ENCODE results near the gene MAST4. TPM values are rescaled to one million over a fixed set of nuclear protein-coding genes. Genes with fewer than 3 reads are reported as not detected.

MAST4 gene
- total RNA-seq, 2 donors from 2014 or later = 15.9 to 53.1 TPM

GRCh38 chr5:66615894-66616293 is 19.7 kb downstream of the MAST4 start:
- no peak for ATAC-seq
- Mint-ChIP-seq H3K4me1 (ENCODE audit: low read depth in 2 of 2) (peaks cover 14 to 21% of the 10 kb centered on the region in 2 donors), H3K4me3 (no peak overlapping the region), H3K36me3 (no peaks in the 10 kb centered on the region), H3K27me3 (peaks cover 5 to 23% of the 10 kb centered on the region in 2 donors), H3K9me3 (no peaks in the 10 kb centered on the region), H3K27ac (no peak overlapping the region)
- no peak for DNase-seq (ENCODE audit: low spot score)

- Mint-ChIP-seq H3K27ac (peak overlapping the region; percentile 24 to 59), H3K4me3 (no peak overlapping the region), H3K27me3 (peaks cover 2 to 18% of the 10 kb centered on the region in 2 donors), H3K4me1 (ENCODE audit: low read depth in 2 of 2) (peaks cover 14 to 24% of the 10 kb centered on the region in 2 donors), H3K9me3 (no peaks in the 10 kb centered on the region), H3K36me3 (no peaks in the 10 kb centered on the region)
- ATAC-seq = no peak
- DNase-seq (ENCODE audit: low spot score) = no peak
These were observed 20.5 kb downstream of the MAST4 start for GRCh38 chr5:66616520-66617225.

GRCh38 chr5:66617226-66617861 is 21.2 kb downstream of the MAST4 start:
- peak overlapping the region; percentile 24 to 59 for H3K27ac Mint-ChIP-seq
- H3K4me1 Mint-ChIP-seq (ENCODE audit: low read depth in 2 of 2) = peaks cover 14 to 24% of the 10 kb centered on the region in 2 donors
- no peak for DNase-seq (ENCODE audit: low spot score)
- peaks cover 3% of the 10 kb centered on the region for H3K9me3 Mint-ChIP-seq
- peak overlapping the region; percentile 13 for H3K4me3 Mint-ChIP-seq
- H3K27me3 Mint-ChIP-seq = peaks cover 3 to 20% of the 10 kb centered on the region in 2 donors
- peak; percentile 62 to 68 for ATAC-seq
- peaks cover 6% of the 10 kb centered on the region for H3K36me3 Mint-ChIP-seq

- Mint-ChIP-seq H3K27ac (no peak overlapping the region), H3K4me1 (ENCODE audit: low read depth in 2 of 2) (peaks cover 14 to 24% of the 10 kb centered on the region in 2 donors), H3K4me3 (peak overlapping the region; percentile 5), H3K9me3 (peaks cover 3% of the 10 kb centered on the region), H3K27me3 (peaks cover 3 to 21% of the 10 kb centered on the region in 2 donors), H3K36me3 (peaks cover 6% of the 10 kb centered on the region)
- DNase-seq (ENCODE audit: low spot score) = no peak
- ATAC-seq = no peak
These were observed 22.0 kb downstream of the MAST4 start for GRCh38 chr5:66617991-66618768.

- Mint-ChIP-seq H3K9me3 (peaks cover 3% of the 10 kb centered on the region), H3K4me1 (ENCODE audit: low read depth in 2 of 2) (peaks cover 14 to 24% of the 10 kb centered on the region in 2 donors), H3K36me3 (peaks cover 6% of the 10 kb centered on the region), H3K4me3 (peak overlapping the region; percentile 15), H3K27ac (peak overlapping the region in 1 of 2 donors; percentile 34), H3K27me3 (peaks cover 3 to 23% of the 10 kb centered on the region in 2 donors)
- DNase-seq (ENCODE audit: low spot score) (no peak), ATAC-seq (no peak)
These were observed 24.5 kb downstream of the MAST4 start for GRCh38 chr5:66620711-66621110.

GRCh38 chr5:66621146-66621545 is 25.0 kb downstream of the MAST4 start:
- ATAC-seq (no peak), DNase-seq (ENCODE audit: low spot score) (no peak)
- H3K27ac Mint-ChIP-seq = peak overlapping the region in 1 of 2 donors; percentile 34
- peaks cover 14 to 24% of the 10 kb centered on the region in 2 donors for H3K4me1 Mint-ChIP-seq (ENCODE audit: low read depth in 2 of 2)
- H3K9me3 Mint-ChIP-seq = peaks cover 3% of the 10 kb centered on the region
- peaks cover 6% of the 10 kb centered on the region for H3K36me3 Mint-ChIP-seq
- H3K27me3 Mint-ChIP-seq = peaks cover 3 to 23% of the 10 kb centered on the region in 2 donors
- H3K4me3 Mint-ChIP-seq = peak overlapping the region; percentile 15

GRCh38 chr5:66621736-66622135 is 25.5 kb downstream of the MAST4 start:
- Mint-ChIP-seq H3K4me3 (no peak overlapping the region), H3K4me1 (ENCODE audit: low read depth in 2 of 2) (peaks cover 11 to 22% of the 10 kb centered on the region in 2 donors), H3K27ac (no peak overlapping the region), H3K36me3 (peaks cover 6% of the 10 kb centered on the region), H3K27me3 (peaks cover 3 to 23% of the 10 kb centered on the region in 2 donors), H3K9me3 (peaks cover 3% of the 10 kb centered on the region)
- DNase-seq (ENCODE audit: low spot score) (no peak), ATAC-seq (peak in 1 of 2 donors; percentile 4)

- no peak overlapping the region for H3K4me3 Mint-ChIP-seq
- no peaks in the 10 kb centered on the region for H3K4me1 Mint-ChIP-seq (ENCODE audit: low read depth in 2 of 2)
- ATAC-seq (no peak), DNase-seq (ENCODE audit: low spot score) (no peak)
- no peaks in the 10 kb centered on the region for H3K9me3 Mint-ChIP-seq
- H3K36me3 Mint-ChIP-seq = no peaks in the 10 kb centered on the region
- H3K27me3 Mint-ChIP-seq = peaks cover 2 to 8% of the 10 kb centered on the region in 2 donors
- no peak overlapping the region for H3K27ac Mint-ChIP-seq
These were observed 32.4 kb downstream of the MAST4 start for GRCh38 chr5:66628561-66628960.

- Mint-ChIP-seq H3K9me3 (no peaks in the 10 kb centered on the region), H3K36me3 (no peaks in the 10 kb centered on the region), H3K27me3 (peaks cover 2 to 5% of the 10 kb centered on the region in 2 donors), H3K4me1 (ENCODE audit: low read depth in 2 of 2) (no peaks in the 10 kb centered on the region), H3K4me3 (no peak overlapping the region), H3K27ac (no peak overlapping the region)
- DNase-seq (ENCODE audit: low spot score) (no peak), ATAC-seq (no peak)
These were observed 33.3 kb downstream of the MAST4 start for GRCh38 chr5:66629446-66629845.

- H3K4me3 Mint-ChIP-seq = no peak overlapping the region
- no peak overlapping the region for H3K27ac Mint-ChIP-seq
- ATAC-seq (peak in 1 of 2 donors; percentile 40), DNase-seq (ENCODE audit: low spot score) (no peak)
- no peaks in the 10 kb centered on the region for H3K9me3 Mint-ChIP-seq
- H3K4me1 Mint-ChIP-seq (ENCODE audit: low read depth in 2 of 2) = peaks cover 0 to 2% of the 10 kb centered on the region in 2 donors
- peaks cover 0 to 3% of the 10 kb centered on the region in 2 donors for H3K27me3 Mint-ChIP-seq
- no peaks in the 10 kb centered on the region for H3K36me3 Mint-ChIP-seq
These were observed 37.6 kb downstream of the MAST4 start for GRCh38 chr5:66633754-66634153.

GRCh38 chr5:66634601-66635000 is 38.4 kb downstream of the MAST4 start:
- Mint-ChIP-seq H3K9me3 (no peaks in the 10 kb centered on the region), H3K4me1 (ENCODE audit: low read depth in 2 of 2) (peaks cover 3 to 7% of the 10 kb centered on the region in 2 donors), H3K27me3 (peaks cover 0 to 9% of the 10 kb centered on the region in 2 donors), H3K36me3 (no peaks in the 10 kb centered on the region), H3K27ac (no peak overlapping the region), H3K4me3 (no peak overlapping the region)
- no peak for ATAC-seq
- DNase-seq (ENCODE audit: low spot score) = no peak

- no peaks in the 10 kb centered on the region for H3K9me3 Mint-ChIP-seq
- peaks cover 0 to 20% of the 10 kb centered on the region in 2 donors for H3K27me3 Mint-ChIP-seq
- DNase-seq (ENCODE audit: low spot score) (no peak), ATAC-seq (no peak)
- no peak overlapping the region for H3K27ac Mint-ChIP-seq
- H3K4me3 Mint-ChIP-seq = no peak overlapping the region
- H3K4me1 Mint-ChIP-seq (ENCODE audit: low read depth in 2 of 2) = peaks cover 3 to 7% of the 10 kb centered on the region in 2 donors
- no peaks in the 10 kb centered on the region for H3K36me3 Mint-ChIP-seq
These were observed 41.8 kb downstream of the MAST4 start for GRCh38 chr5:66637994-66638393.

GRCh38 chr5:66639037-66639436 is 42.8 kb downstream of the MAST4 start:
- Mint-ChIP-seq H3K4me3 (no peak overlapping the region), H3K27ac (no peak overlapping the region), H3K9me3 (no peaks in the 10 kb centered on the region), H3K4me1 (ENCODE audit: low read depth in 2 of 2) (peaks cover 3 to 7% of the 10 kb centered on the region in 2 donors), H3K36me3 (no peaks in the 10 kb centered on the region), H3K27me3 (peaks cover 0 to 21% of the 10 kb centered on the region in 2 donors)
- DNase-seq (ENCODE audit: low spot score) (no peak), ATAC-seq (no peak)

All from natural killer cell treated with Interleukin-12 subunit alpha and Interleukin-12 subunit beta and Interleukin-15 and Interleukin-18, amount 100 ng/mL, for 72 hours (primary cell).